PFSK-1 (cell line): ENCODE results near the gene NAV2.

Experiments
- POLR2AphosphoS5 ChIP-seq: IDR thresholded peaks from 2 replicates; pipeline ENCODE4 v1.6.1; 2012; ENCODE audit warnings: low read depth, mild to moderate bottlenecking, control low read depth, low read length, moderate library complexity
- REST ChIP-seq, 2 experiments: IDR thresholded peaks; 2 replicates each; pipeline versions ENCODE4 v1.6.1 to v1.8.0; 2011 to 2012; ENCODE audit warnings: low read depth in 2 of 2, low read length in 2 of 2, control low read depth in 1 of 2, inconsistent platforms in 1 of 2, mild to moderate bottlenecking in 1 of 2, moderate library complexity in 1 of 2; ENCODE audit not compliant: insufficient read depth in 1 of 2
- SIN3A ChIP-seq: IDR thresholded peaks from 2 replicates; pipeline ENCODE4 v1.6.1; 2012; ENCODE audit warnings: mild to moderate bottlenecking, low read length, moderate library complexity, borderline replicate concordance; ENCODE audit not compliant: insufficient read depth

GRCh38 chr11:20041499-20041898, 328.9 kb downstream of the NAV2 start:
- TF ChIP-seq REST (IDR thresholded peaks at IDR 0.05; ENCODE audit: insufficient read depth in 1 of 2, low read depth in 2 of 2, low read length in 2 of 2) (no peak), SIN3A (no peak), POLR2AphosphoS5 (no peak)
